Stimulated activated naive CD8-positive, alpha-beta T cell treated with anti-CD3 and anti-CD28 coated beads, Interleukin-15, Interleukin-2, amounts not matched to agents 100 U/mL and 50 U/mL, for 24 hours (primary cell): ENCODE measurements around the gene LRRC61.
A peak's percentile ranks its signal among the peaks of the same experiment; 100 is the strongest.

Source experiments
- ATAC-seq: fragments of 150-1000 bp; cut with Tn5 transposase; one replicate; pipeline ENCODE4 v1.10.0; 2021
- DNase-seq: peaks from one replicate; pipeline ENCODE4 v3.0.0; 2021

LRRC61 gene

GRCh38 chr7:150332852-150333635 is 9.9 kb downstream of the LRRC61 start:
- ATAC-seq (no peak), DNase-seq (no peak)

GRCh38 chr7:150333659-150334058 is 10.5 kb downstream of the LRRC61 start:
- DNase-seq = no peak
- ATAC-seq = no peak

- ATAC-seq = no peak
- no peak for DNase-seq
These were observed 11.0 kb downstream of the LRRC61 start for GRCh38 chr7:150334108-150334507.

GRCh38 chr7:150335108-150335773 is 12.1 kb downstream of the LRRC61 start:
- DNase-seq = no peak
- ATAC-seq = no peak

- DNase-seq (no peak), ATAC-seq (no peak)
These were observed 12.6 kb downstream of the LRRC61 start for GRCh38 chr7:150335774-150336112.

GRCh38 chr7:150336746-150337145 is 13.6 kb downstream of the LRRC61 start:
- DNase-seq = no peak

GRCh38 chr7:150337179-150337578 is 14.0 kb downstream of the LRRC61 start:
- ATAC-seq = no peak

More at GRCh38 chr7:150336746-150337145, 13.6 kb downstream of the LRRC61 start:
- no peak for ATAC-seq

GRCh38 chr7:150337659-150338081 is 14.5 kb downstream of the LRRC61 start:
- ATAC-seq (no peak), DNase-seq (no peak)

More at GRCh38 chr7:150337179-150337578, 14.0 kb downstream of the LRRC61 start:
- no peak for DNase-seq

- no peak for DNase-seq
- no peak for ATAC-seq
These were observed 15.1 kb downstream of the LRRC61 start for GRCh38 chr7:150338166-150338829.

GRCh38 chr7:150339409-150339809 is 16.3 kb downstream of the LRRC61 start:
- DNase-seq = no peak
- peak; percentile 4 for ATAC-seq

- ATAC-seq = peak; percentile 20
- peak; percentile 39 for DNase-seq
These were observed 17.0 kb downstream of the LRRC61 start for GRCh38 chr7:150340024-150340749.

- ATAC-seq (no peak), DNase-seq (no peak)
These were observed 17.7 kb downstream of the LRRC61 start for GRCh38 chr7:150340875-150341262.

GRCh38 chr7:150341263-150342120 is 18.3 kb downstream of the LRRC61 start, which contains the start of gene RARRES2:
TSS of gene RARRES2 (minus strand) at chr7:150341629. CDS start at chr7:150340609, 1,020 bp downstream.
- ATAC-seq (no peak), DNase-seq (no peak)

- no peak for ATAC-seq
These were observed 18.9 kb downstream of the LRRC61 start for GRCh38 chr7:150342121-150342408.

GRCh38 chr7:150343225-150343624 is 20.1 kb downstream of the LRRC61 start:
- DNase-seq (no peak), ATAC-seq (no peak)

More at GRCh38 chr7:150342121-150342408, 18.9 kb downstream of the LRRC61 start:
- DNase-seq = no peak

- no peak for ATAC-seq
These were observed 21.1 kb downstream of the LRRC61 start for GRCh38 chr7:150344299-150344698.

GRCh38 chr7:150345012-150345411 is 21.9 kb downstream of the LRRC61 start:
- DNase-seq (no peak), ATAC-seq (no peak)

More at GRCh38 chr7:150344299-150344698, 21.1 kb downstream of the LRRC61 start:
- DNase-seq = no peak

- DNase-seq = no peak
These were observed 23.8 kb downstream of the LRRC61 start for GRCh38 chr7:150346922-150347321.

GRCh38 chr7:150351587-150352194 is 28.5 kb downstream of the LRRC61 start:
- DNase-seq = no peak
- no peak for ATAC-seq

More at GRCh38 chr7:150346922-150347321, 23.8 kb downstream of the LRRC61 start:
- ATAC-seq = no peak

GRCh38 chr7:150355666-150356059 is 32.5 kb downstream of the LRRC61 start:
- DNase-seq (no peak), ATAC-seq (no peak)
